ENCODE results near the gene GALNT17. TPM values are rescaled to one million over a fixed set of nuclear protein-coding genes. Genes with fewer than 3 reads are reported as not detected.
"Not testable (repeated sequence)": the region's sequence is repeated elsewhere in the genome, so short reads cannot be mapped to it uniquely, and the experiment has no call there.

The GALNT17 gene
- total RNA-seq, 1 donor: not detected

GRCh38 chr7:71633551-71634008 is 501.6 kb downstream of the GALNT17 start:
- no peak for TF ChIP-seq CTCF (IDR thresholded peaks at IDR 0.05; ENCODE audit: insufficient read depth, low read depth, low read length)

GRCh38 chr7:71635849-71636248 is 503.9 kb downstream of the GALNT17 start:
- not testable (repeated sequence) for H3K4me3 ChIP-seq (ENCODE audit: low read depth, low read length); DNase-seq (ENCODE audit: low read depth)

More at GRCh38 chr7:71633551-71634008, 501.6 kb downstream of the GALNT17 start:
- no peak overlapping the region for H3K4me3 ChIP-seq (ENCODE audit: low read depth, low read length)
- DNase-seq (ENCODE audit: low read depth): peak; percentile 85

- H3K4me3 ChIP-seq (ENCODE audit: low read depth, low read length): no peak overlapping the region
- DNase-seq (ENCODE audit: low read depth): no peak
- no peak for TF ChIP-seq CTCF (IDR thresholded peaks at IDR 0.05; ENCODE audit: insufficient read depth, low read depth, low read length)
Measured at GRCh38 chr7:71636329-71636728, 504.4 kb downstream of the GALNT17 start.

- no peak overlapping the region for H3K4me3 ChIP-seq (ENCODE audit: low read depth, low read length)
- TF ChIP-seq CTCF (IDR thresholded peaks at IDR 0.05; ENCODE audit: insufficient read depth, low read depth, low read length): no peak
- peak; percentile 53 for DNase-seq (ENCODE audit: low read depth)
Measured at GRCh38 chr7:71637578-71637977, 505.6 kb downstream of the GALNT17 start.

- H3K4me3 ChIP-seq (ENCODE audit: low read depth, low read length): no peak overlapping the region
- TF ChIP-seq CTCF (IDR thresholded peaks at IDR 0.05; ENCODE audit: insufficient read depth, low read depth, low read length): no peak
- no peak for DNase-seq (ENCODE audit: low read depth)
Measured at GRCh38 chr7:71638108-71638507, 506.2 kb downstream of the GALNT17 start.

- DNase-seq (ENCODE audit: low read depth): no peak
- H3K4me3 ChIP-seq (ENCODE audit: low read depth, low read length): no peak overlapping the region
- no peak for TF ChIP-seq CTCF (IDR thresholded peaks at IDR 0.05; ENCODE audit: insufficient read depth, low read depth, low read length)
Measured at GRCh38 chr7:71639382-71640085, 507.6 kb downstream of the GALNT17 start.

GRCh38 chr7:71643031-71643430 is 511.1 kb downstream of the GALNT17 start:
- not testable (repeated sequence) for H3K4me3 ChIP-seq (ENCODE audit: low read depth, low read length); DNase-seq (ENCODE audit: low read depth)

GRCh38 chr7:71645836-71646235 is 513.9 kb downstream of the GALNT17 start:
- no peak for TF ChIP-seq CTCF (IDR thresholded peaks at IDR 0.05; ENCODE audit: insufficient read depth, low read depth, low read length)
- no peak for DNase-seq (ENCODE audit: low read depth)

More at GRCh38 chr7:71645836-71646235, 513.9 kb downstream of the GALNT17 start:
- H3K4me3 ChIP-seq (ENCODE audit: low read depth, low read length): no peak overlapping the region

Data from fibroblast of villous mesenchyme (primary cell).